GM23248 (cell line): ENCODE measurements around the gene RASSF5.

Source experiments
- EZH2 ChIP-seq: fragments of 200-600 bp; sonication (generic); IDR thresholded peaks from 2 replicates; pipeline ENCODE4 v1.6.1; 2018; ENCODE audit warnings: antibody characterized with exemption, mild to moderate bottlenecking; ENCODE audit not compliant: insufficient read depth, poor library complexity, severe bottlenecking
- EZH2phosphoT487 ChIP-seq: fragments of 200-600 bp; sonication (generic); IDR thresholded peaks from 2 replicates; pipeline ENCODE4 v1.6.1; 2018; ENCODE audit warnings: antibody characterized with exemption, moderate library complexity, mild to moderate bottlenecking, low read depth; ENCODE audit not compliant: insufficient read depth

DNA sequence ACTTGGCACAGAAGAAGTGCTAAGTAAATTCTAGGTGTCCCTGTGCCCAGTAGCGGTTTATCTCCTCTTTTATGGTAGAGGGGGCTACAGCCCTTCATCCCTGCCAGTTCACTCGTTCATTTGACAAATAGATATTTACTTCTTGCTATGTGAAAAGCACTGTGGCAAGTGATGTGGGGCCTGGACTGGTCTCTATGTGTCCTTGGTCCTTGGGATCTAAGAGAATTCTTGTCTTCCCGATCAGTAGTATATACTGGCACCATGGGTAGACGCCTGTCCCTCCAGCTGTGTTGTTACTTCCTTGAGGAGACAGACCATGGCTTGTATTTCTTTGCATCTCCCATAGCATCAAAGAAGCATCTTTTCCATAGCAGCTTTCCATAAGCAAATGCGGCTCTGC lies 75.2 kb downstream of the RASSF5 start:
- TF ChIP-seq EZH2 (no peak), EZH2phosphoT487 (no peak)
